Ureter (tissue), 1 donor: ENCODE data around the gene C19orf33. TPM values are rescaled to one million over a fixed set of nuclear protein-coding genes. Genes with fewer than 3 reads are reported as not detected.
"Not testable (repeated sequence)": the region's sequence is repeated elsewhere in the genome, so short reads cannot be mapped to it uniquely, and the experiment has no call there.

ENCODE experiments used
- DNase-seq: peaks from one replicate; pipeline ENCODE4 v3.0.0-alpha.2; 2020; ENCODE audit warnings: low spot score
- total RNA-seq: library from RNA; stranded (reverse); gene quantifications from one replicate; pipeline ENCODE4 v1.2.4, GENCODE V29; 2023
- donor health status: DM: yes; HTN: yes; CAD: no.

Gene C19orf33
- total RNA-seq, 1 donor from 2014 or later, result 129 TPM

DNA sequence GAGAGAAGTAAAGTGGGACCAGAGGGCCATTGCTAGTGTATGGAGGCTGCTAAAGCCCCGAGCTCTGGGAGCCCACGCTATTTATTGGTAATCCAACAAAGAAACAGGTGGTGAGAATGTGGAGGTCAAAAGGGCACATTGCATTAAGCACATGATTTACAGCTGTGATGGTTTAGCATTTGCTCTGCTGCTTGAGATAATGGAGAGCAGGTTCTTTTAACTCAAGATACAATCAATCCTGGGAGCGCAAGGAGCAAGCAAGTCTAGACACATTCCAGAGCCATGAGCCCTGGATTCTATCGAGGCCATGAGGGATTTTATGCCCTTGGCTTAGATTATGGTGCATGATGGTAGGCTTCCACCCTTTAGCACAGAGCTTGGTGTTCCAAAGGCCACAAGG lies 35.0 kb downstream of the C19orf33 start:
- not testable (repeated sequence) for DNase-seq

- DNase-seq, result no peak
These were observed 36.9 kb downstream of the C19orf33 start for GRCh38 chr19:38340927-38341326.

- DNase-seq, result no peak
These were observed 42.8 kb downstream of the C19orf33 start for GRCh38 chr19:38346837-38347236.

GRCh38 chr19:38350883-38351282 lies 46.8 kb downstream of the C19orf33 start:
- no peak for DNase-seq

DNA sequence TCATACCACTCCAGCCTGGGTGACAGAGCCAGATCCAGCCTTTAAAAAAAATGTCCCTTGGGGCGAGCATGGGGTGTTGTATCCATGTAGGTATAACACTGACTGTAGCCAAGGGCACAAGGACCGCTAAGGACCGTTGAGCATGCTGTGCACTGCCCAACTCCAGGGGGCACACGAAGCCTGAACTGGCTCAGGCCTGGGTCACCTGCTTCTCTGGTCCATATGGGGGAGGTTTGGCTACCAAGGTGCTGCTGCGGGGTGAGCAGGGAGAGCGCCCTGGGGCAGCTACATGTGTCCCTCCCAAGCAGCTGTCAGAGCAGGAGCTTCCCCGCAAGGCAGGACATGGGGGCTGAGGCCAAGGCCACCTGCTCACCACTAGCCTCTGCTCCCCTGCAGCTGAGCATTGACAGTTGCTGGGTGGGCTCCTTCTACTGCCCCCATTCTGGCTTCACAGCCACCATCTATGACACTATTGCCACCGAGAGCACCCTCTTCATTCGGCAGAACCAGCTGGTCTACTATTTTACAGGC lies 47.9 kb downstream of the C19orf33 start:
- DNase-seq, result no peak

GRCh38 chr19:38352611-38353010 lies 48.6 kb downstream of the C19orf33 start:
- no peak for DNase-seq

Other genes starting within 250 kb of the C19orf33 start
- gene DPF1, start 80.0 kb upstream of the C19orf33 start, total RNA-seq, result not detected
- gene PPP1R14A, start 47.9 kb upstream of the C19orf33 start, total RNA-seq, result 98.6 TPM
- 286 TPM for gene SPINT2, start 39.7 kb upstream of the C19orf33 start, total RNA-seq
- 25.1 TPM for gene YIF1B, start 11.7 kb downstream of the C19orf33 start, total RNA-seq
- gene KCNK6, start 15.6 kb downstream of the C19orf33 start, total RNA-seq, result 4.8 TPM
- 11.9 TPM for gene CATSPERG, start 31.6 kb downstream of the C19orf33 start, total RNA-seq
- gene PSMD8, start 70.3 kb downstream of the C19orf33 start, total RNA-seq, result 139 TPM
- 0.86 TPM for gene GGN, start 83.8 kb downstream of the C19orf33 start, total RNA-seq
- 2.1 TPM for gene SPRED3, start 84.4 kb downstream of the C19orf33 start, total RNA-seq
- 23.8 TPM for gene FAM98C, start 98.8 kb downstream of the C19orf33 start, total RNA-seq
- gene RASGRP4, start 122.0 kb downstream of the C19orf33 start, total RNA-seq, result 1.7 TPM
- gene RYR1, start 129.4 kb downstream of the C19orf33 start, total RNA-seq, result 3.4 TPM